WTC11 (cell line): ENCODE measurements around the gene COMMD7.

Experiments used
- AFF4 ChIP-seq: sonication (generic); formaldehyde crosslinking; IDR thresholded peaks from 2 replicates; pipeline ENCODE4 v1.8.1; 2023; ENCODE audit warnings: mild to moderate bottlenecking, missing genetic modification reagents, borderline replicate concordance
- ATF3 ChIP-seq: sonication (generic); formaldehyde crosslinking; conservative IDR thresholded peaks from 2 replicates; pipeline ENCODE4 v1.8.1; 2022; ENCODE audit warnings: mild to moderate bottlenecking, missing genetic modification reagents
- ATF6 ChIP-seq: sonication (generic); formaldehyde crosslinking; IDR thresholded peaks from 2 replicates; pipeline ENCODE4 v1.8.1; 2023; ENCODE audit warnings: mild to moderate bottlenecking, missing genetic modification reagents
- CTCF ChIP-seq: fragments of 200-600 bp; IDR thresholded peaks from 2 replicates; pipeline ENCODE4 v1.8.0; 2022; ENCODE audit warnings: antibody characterized with exemption
- E2F4 ChIP-seq: sonication (generic); formaldehyde crosslinking; IDR thresholded peaks from 2 replicates; pipeline ENCODE4 v1.8.1; 2022; ENCODE audit warnings: low read depth, mild to moderate bottlenecking, moderate library complexity, missing genetic modification reagents, borderline replicate concordance
- ELF4 ChIP-seq: sonication (generic); formaldehyde crosslinking; IDR thresholded peaks from 2 replicates; pipeline ENCODE4 v1.8.1; 2022; ENCODE audit warnings: low read depth, mild to moderate bottlenecking, moderate library complexity, missing genetic modification reagents
- FOXK1 ChIP-seq: sonication (generic); formaldehyde crosslinking; IDR thresholded peaks from 2 replicates; pipeline ENCODE4 v1.8.0; 2022; ENCODE audit warnings: mild to moderate bottlenecking, moderate library complexity, missing genetic modification reagents
- FOXP4 ChIP-seq: sonication (generic); formaldehyde crosslinking; IDR thresholded peaks from 2 replicates; pipeline ENCODE4 v1.8.0; 2022; ENCODE audit warnings: mild to moderate bottlenecking, missing genetic modification reagents
- GABPB1 ChIP-seq: sonication (generic); formaldehyde crosslinking; IDR thresholded peaks from 2 replicates; pipeline ENCODE4 v1.8.1; 2023; ENCODE audit warnings: mild to moderate bottlenecking, missing genetic modification reagents
- HMGXB4 ChIP-seq: sonication (generic); formaldehyde crosslinking; IDR thresholded peaks from 2 replicates; pipeline ENCODE4 v1.8.1; 2023; ENCODE audit warnings: mild to moderate bottlenecking, moderate library complexity, missing genetic modification reagents
- NR1H2 ChIP-seq: sonication (generic); formaldehyde crosslinking; IDR thresholded peaks from 2 replicates; pipeline ENCODE4 v1.9.0; 2021; ENCODE audit warnings: mild to moderate bottlenecking, moderate library complexity, missing genetic modification reagents
- NR3C1 ChIP-seq: sonication (generic); formaldehyde crosslinking; conservative IDR thresholded peaks from 2 replicates; pipeline ENCODE4 v1.8.1; 2023; ENCODE audit warnings: low read depth, mild to moderate bottlenecking, missing genetic modification reagents
- SP1 ChIP-seq: sonication (generic); formaldehyde crosslinking; conservative IDR thresholded peaks from 2 replicates; pipeline ENCODE4 v1.8.1; 2022; ENCODE audit warnings: missing genetic modification reagents
- TEAD4 ChIP-seq: sonication (generic); formaldehyde crosslinking; IDR thresholded peaks from 2 replicates; pipeline ENCODE4 v1.8.0; 2022; ENCODE audit warnings: mild to moderate bottlenecking, missing genetic modification reagents

- TF ChIP-seq CTCF (peak; percentile 97), FOXP4 (CRISPR knock-in tag) (no peak), NR3C1 (no peak), ATF3 (no peak), GABPB1 (CRISPR knock-in tag) (peak; percentile 77; the same call in 1 of the 2 replicates), SP1 (CRISPR knock-in tag) (peak; percentile 39; the same call in 1 of the 2 replicates), HMGXB4 (CRISPR knock-in tag) (no peak), E2F4 (CRISPR knock-in tag) (no peak), NR1H2 (CRISPR knock-in tag) (no peak), ELF4 (CRISPR knock-in tag) (no peak), AFF4 (no peak), TEAD4 (CRISPR knock-in tag) (no peak), ATF6 (no peak), FOXK1 (no peak)
Observed at GRCh38 chr20:32652739-32653526, 90.3 kb downstream of the COMMD7 start.
